ENCODE results near the gene FAM120C. TPM values are rescaled to one million over a fixed set of nuclear protein-coding genes. Genes with fewer than 3 reads are reported as not detected.

FAM120C gene
- total and polyA plus RNA-seq, 2 experiments from 2014 or later: 9.3 to 9.8 TPM

GRCh38 chrX:54134269-54134668 lies 48.8 kb downstream of the FAM120C start:
- H3K27ac Mint-ChIP-seq: no peak overlapping the region
- Histone ChIP-seq H3K79me2 (replicated peaks; ENCODE audit: insufficient read depth) (no peaks in the 10 kb centered on the region), H2AFZ (no peak overlapping the region), H3K4me2 (no peak overlapping the region), H3K36me3 (ENCODE audit: insufficient read depth) (no peaks in the 10 kb centered on the region), H3K27me3 (ENCODE audit: insufficient read depth) (no peaks in the 10 kb centered on the region), H3F3A (replicated peaks; ENCODE audit: low read depth) (no peaks in the 10 kb centered on the region), H3K9me2 (ENCODE audit: insufficient read depth) (no peaks in the 10 kb centered on the region), H3K27ac (ENCODE audit: low read depth) (no peak overlapping the region), H3K4me1 (ENCODE audit: insufficient read depth) (no peaks in the 10 kb centered on the region), H3K4me3 (no peak overlapping the region), H4K20me1 (replicated peaks; ENCODE audit: insufficient read depth) (no peaks in the 10 kb centered on the region)
- ATAC-seq: no peak
- TF ChIP-seq ZNF462 (CRISPR knock-in tag; IDR thresholded peaks at IDR 0.05): no peak
- TF ChIP-seq CREB1 (CRISPR knock-in tag; IDR thresholded peaks at IDR 0.05; ENCODE audit: low read depth): no peak
- TF ChIP-seq POLR2AphosphoS5 (IDR thresholded peaks at IDR 0.05; ENCODE audit: low read depth): no peak
- TF ChIP-seq EZH2phosphoT487 (IDR thresholded peaks at IDR 0.05; ENCODE audit: unreplicated experiment): no peak
- no peak for TF ChIP-seq CTCF (conservative IDR thresholded peaks at IDR 0.05; ENCODE audit: low read depth in 2 of 2)
- TF ChIP-seq NANOG (IDR thresholded peaks at IDR 0.05; ENCODE audit: borderline replicate concordance): no peak
- TF ChIP-seq EZH2 (IDR thresholded peaks at IDR 0.05; ENCODE audit: low read depth, unreplicated experiment): no peak
- no peak for TF ChIP-seq ZNF331 (CRISPR knock-in tag; IDR thresholded peaks at IDR 0.05; ENCODE audit: low read depth)
- TF ChIP-seq ETS1 (IDR thresholded peaks at IDR 0.05): no peak
- no peak for TF ChIP-seq ZNF114 (CRISPR knock-in tag; IDR thresholded peaks at IDR 0.05)
- TF ChIP-seq JUNB (IDR thresholded peaks at IDR 0.05; ENCODE audit: unreplicated experiment): no peak
- peaks cover 16% of the 10 kb centered on the region for H3K36me3 Mint-ChIP-seq (ENCODE audit: low read depth)
- H3K27me3 Mint-ChIP-seq (ENCODE audit: insufficient read depth, low read depth, poor library complexity): no peaks in the 10 kb centered on the region
- H3K9me3 Mint-ChIP-seq: peaks cover 3% of the 10 kb centered on the region; the same call in 1 of the 3 replicates
- no peak for DNase-seq (ENCODE audit: low spot score)
- no peak overlapping the region for H3K4me3 Mint-ChIP-seq
- H3K4me1 Mint-ChIP-seq: no peaks in the 10 kb centered on the region
